ENCODE measurements around the gene SCAANT1.

SCAANT1 gene

DNA sequence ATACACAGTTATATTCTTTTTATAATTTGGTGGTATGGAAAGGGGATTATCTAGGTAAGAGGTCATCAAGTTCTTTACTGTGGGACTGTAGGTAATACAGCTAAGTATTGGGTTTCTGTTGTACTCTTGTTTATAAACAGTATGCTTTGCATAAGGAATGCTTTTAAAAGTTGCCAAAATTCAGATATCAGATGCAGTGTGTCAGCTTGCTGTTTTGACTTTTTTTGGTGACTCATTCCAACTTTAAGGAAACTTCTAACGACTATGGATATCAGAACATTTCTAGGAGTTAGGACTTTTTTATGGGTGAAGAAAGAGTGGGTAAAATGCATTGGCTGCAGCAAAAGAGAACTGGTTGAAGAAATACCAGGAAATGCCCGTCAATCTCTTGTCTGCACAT is 2.8 kb downstream of the SCAANT1 start:
- Histone ChIP-seq H3K9me3 (ENCODE audit: insufficient read depth, low read length) (no peaks in the 10 kb centered on the region), H3K27ac (ENCODE audit: low read length) (no peak overlapping the region), H3K79me2 (ENCODE audit: low read length) (peaks cover 15% of the 10 kb centered on the region), H3K27me3 (ENCODE audit: low read depth, low read length) (no peaks in the 10 kb centered on the region), H3K4me1 (ENCODE audit: low read length) (peaks cover 25% of the 10 kb centered on the region), H3K36me3 (replicated peaks; ENCODE audit: low read depth, low read length) (peaks cover 20% of the 10 kb centered on the region), H3K4me3 (ENCODE audit: low read length) (no peak overlapping the region), H4K20me1 (ENCODE audit: insufficient read depth, low read length) (peaks cover 19% of the 10 kb centered on the region; the same call in 1 of the 2 replicates), H3K4me2 (ENCODE audit: low read length) (no peak overlapping the region), H2AFZ (ENCODE audit: low read depth, low read length) (no peak overlapping the region), H3K9ac (ENCODE audit: low read length) (no peak overlapping the region)
- TF ChIP-seq, protein P1, sequence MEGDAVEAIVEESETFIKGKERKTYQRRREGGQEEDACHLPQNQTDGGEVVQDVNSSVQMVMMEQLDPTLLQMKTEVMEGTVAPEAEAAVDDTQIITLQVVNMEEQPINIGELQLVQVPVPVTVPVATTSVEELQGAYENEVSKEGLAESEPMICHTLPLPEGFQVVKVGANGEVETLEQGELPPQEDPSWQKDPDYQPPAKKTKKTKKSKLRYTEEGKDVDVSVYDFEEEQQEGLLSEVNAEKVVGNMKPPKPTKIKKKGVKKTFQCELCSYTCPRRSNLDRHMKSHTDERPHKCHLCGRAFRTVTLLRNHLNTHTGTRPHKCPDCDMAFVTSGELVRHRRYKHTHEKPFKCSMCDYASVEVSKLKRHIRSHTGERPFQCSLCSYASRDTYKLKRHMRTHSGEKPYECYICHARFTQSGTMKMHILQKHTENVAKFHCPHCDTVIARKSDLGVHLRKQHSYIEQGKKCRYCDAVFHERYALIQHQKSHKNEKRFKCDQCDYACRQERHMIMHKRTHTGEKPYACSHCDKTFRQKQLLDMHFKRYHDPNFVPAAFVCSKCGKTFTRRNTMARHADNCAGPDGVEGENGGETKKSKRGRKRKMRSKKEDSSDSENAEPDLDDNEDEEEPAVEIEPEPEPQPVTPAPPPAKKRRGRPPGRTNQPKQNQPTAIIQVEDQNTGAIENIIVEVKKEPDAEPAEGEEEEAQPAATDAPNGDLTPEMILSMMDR (IDR thresholded peaks at IDR 0.05; ENCODE audit: low read depth, low read length) = no peak
- no peak for TF ChIP-seq EZH2phosphoT487 (IDR thresholded peaks at IDR 0.05; ENCODE audit: low read depth)

DNA sequence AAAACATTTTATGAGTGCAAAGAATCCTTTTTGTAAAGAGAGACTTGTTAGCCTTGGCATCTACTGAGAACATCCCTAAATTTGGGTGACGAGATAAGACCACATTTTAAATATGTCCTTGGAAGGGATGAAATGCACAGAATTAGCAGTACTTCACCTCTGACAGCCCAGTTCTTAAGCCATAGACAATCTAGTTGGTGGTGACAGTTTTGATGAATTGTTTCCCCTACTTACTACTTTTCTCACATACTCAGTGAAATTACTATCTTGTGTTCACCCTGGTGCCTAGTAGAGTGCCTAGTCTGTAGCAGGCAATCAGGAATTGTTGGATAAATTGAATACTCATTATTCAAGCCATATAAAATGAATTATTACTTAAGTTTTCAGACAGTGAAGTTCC is 3.4 kb downstream of the SCAANT1 start:
- Histone ChIP-seq H3K9ac (ENCODE audit: low read length) (no peak overlapping the region), H3K4me3 (ENCODE audit: low read length) (no peak overlapping the region), H3K4me1 (ENCODE audit: low read length) (peaks cover 25% of the 10 kb centered on the region), H3K36me3 (replicated peaks; ENCODE audit: low read depth, low read length) (peaks cover 15% of the 10 kb centered on the region), H3K4me2 (ENCODE audit: low read length) (no peak overlapping the region), H3K79me2 (ENCODE audit: low read length) (peaks cover 15% of the 10 kb centered on the region), H3K27ac (ENCODE audit: low read length) (no peak overlapping the region), H3K27me3 (ENCODE audit: low read depth, low read length) (no peaks in the 10 kb centered on the region), H4K20me1 (ENCODE audit: insufficient read depth, low read length) (peaks cover 21% of the 10 kb centered on the region; the same call in 1 of the 2 replicates), H3K9me3 (ENCODE audit: insufficient read depth, low read length) (no peaks in the 10 kb centered on the region), H2AFZ (ENCODE audit: low read depth, low read length) (no peak overlapping the region)
- TF ChIP-seq, protein P1 (IDR thresholded peaks at IDR 0.05; ENCODE audit: low read depth, low read length) = no peak
- no peak for TF ChIP-seq EZH2phosphoT487 (IDR thresholded peaks at IDR 0.05; ENCODE audit: low read depth)

DNA sequence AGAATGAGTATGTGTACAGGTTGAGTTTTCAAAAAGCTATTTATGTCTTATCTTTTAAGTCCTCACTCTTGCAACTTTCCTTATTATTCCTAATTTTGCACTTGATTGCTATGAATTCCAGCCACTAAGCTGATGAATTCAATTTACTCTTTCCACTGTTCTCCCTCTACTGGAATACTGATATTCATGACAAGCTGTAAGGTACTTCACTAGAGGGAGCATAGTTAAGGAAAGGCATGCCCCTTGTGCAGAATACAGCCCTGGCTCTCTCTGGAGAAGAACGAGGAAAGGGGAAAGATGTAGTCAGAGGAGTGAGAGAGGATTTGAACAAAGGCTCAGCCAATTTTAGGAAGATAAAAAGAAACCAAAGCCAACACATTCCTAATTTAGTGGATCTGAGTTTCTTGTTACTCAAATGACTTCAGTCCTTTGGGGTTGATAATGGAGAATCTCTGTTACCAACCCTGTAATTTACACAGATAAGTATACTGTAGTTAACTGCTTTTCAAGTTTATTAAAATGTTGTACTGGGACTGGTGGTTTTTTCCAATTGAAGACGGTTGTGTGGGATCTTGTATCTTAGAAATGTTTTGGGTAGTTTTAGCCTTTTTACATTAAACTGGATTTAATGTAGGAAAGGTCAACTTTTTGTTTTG is 4.0 kb downstream of the SCAANT1 start:
- TF ChIP-seq, protein P1 (IDR thresholded peaks at IDR 0.05; ENCODE audit: low read depth, low read length) = no peak
- no peak for TF ChIP-seq EZH2phosphoT487 (IDR thresholded peaks at IDR 0.05; ENCODE audit: low read depth)
- H3K27ac ChIP-seq (ENCODE audit: low read length) = no peak overlapping the region
- H3K4me1 ChIP-seq (ENCODE audit: low read length) = peaks cover 20% of the 10 kb centered on the region
- H3K4me3 ChIP-seq (ENCODE audit: low read length) = no peak overlapping the region
- H3K27me3 ChIP-seq (ENCODE audit: low read depth, low read length) = no peaks in the 10 kb centered on the region
- no peaks in the 10 kb centered on the region for H3K9me3 ChIP-seq (ENCODE audit: insufficient read depth, low read length)
- no peak overlapping the region for H2AFZ ChIP-seq (ENCODE audit: low read depth, low read length)
- peaks cover 12% of the 10 kb centered on the region for H3K79me2 ChIP-seq (ENCODE audit: low read length)
- peaks cover 12% of the 10 kb centered on the region for H3K36me3 ChIP-seq (replicated peaks; ENCODE audit: low read depth, low read length)
- H4K20me1 ChIP-seq (ENCODE audit: insufficient read depth, low read length) = peaks cover 26% of the 10 kb centered on the region; the same call in 1 of the 2 replicates
- H3K4me2 ChIP-seq (ENCODE audit: low read length) = no peak overlapping the region
- H3K9ac ChIP-seq (ENCODE audit: low read length) = no peak overlapping the region

DNA sequence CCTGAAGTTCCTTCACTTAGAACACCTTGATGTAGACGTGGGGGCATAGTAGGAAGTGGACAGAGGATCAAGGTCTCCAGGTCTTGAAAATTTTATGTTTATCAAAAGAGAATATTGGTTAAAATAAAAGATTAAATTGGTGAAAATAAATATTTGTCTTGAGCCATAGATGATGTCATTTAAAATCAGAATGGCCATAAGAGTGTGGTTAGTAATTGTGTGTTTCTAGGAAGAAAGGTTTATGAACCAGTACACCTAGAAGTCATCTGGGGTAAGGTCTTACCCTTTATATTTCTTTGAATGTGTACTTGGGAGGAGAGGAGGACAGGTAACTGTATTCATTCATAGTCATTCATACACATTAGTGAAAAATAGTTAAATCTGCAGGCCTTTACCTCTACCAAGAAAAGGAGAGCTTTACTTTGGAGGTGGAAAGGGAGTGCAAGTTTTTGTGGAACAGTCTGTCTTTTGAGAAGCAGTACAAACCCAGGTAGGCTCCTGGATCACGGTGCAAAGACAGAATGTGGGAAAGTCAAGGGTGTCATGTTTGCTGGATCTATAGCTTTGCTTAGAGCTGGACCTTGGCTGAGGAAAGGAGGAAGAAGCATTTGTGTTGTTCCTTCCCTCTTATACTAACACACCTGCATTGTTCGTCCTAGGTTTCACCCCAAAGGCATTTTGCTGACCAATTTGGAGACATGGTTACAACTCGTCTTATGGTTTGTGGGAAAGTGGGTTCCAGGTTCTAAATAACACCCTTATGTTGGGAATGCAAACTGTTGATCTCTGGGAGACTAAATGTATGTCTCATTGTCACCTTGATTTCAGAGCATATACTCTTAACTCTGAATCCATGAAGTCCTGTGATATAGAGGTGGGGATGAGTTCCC is 6.2 kb downstream of the SCAANT1 start:
- Histone ChIP-seq H3K27ac (ENCODE audit: low read length) (no peak overlapping the region), H4K20me1 (ENCODE audit: insufficient read depth, low read length) (peaks cover 34% of the 10 kb centered on the region; the same call in 1 of the 2 replicates), H3K79me2 (ENCODE audit: low read length) (peaks cover 22% of the 10 kb centered on the region), H3K4me1 (ENCODE audit: low read length) (peaks cover 11% of the 10 kb centered on the region), H3K9ac (ENCODE audit: low read length) (no peak overlapping the region), H3K27me3 (ENCODE audit: low read depth, low read length) (no peaks in the 10 kb centered on the region), H2AFZ (ENCODE audit: low read depth, low read length) (no peak overlapping the region), H3K36me3 (replicated peaks; ENCODE audit: low read depth, low read length) (peaks cover 27% of the 10 kb centered on the region), H3K4me3 (ENCODE audit: low read length) (no peak overlapping the region), H3K9me3 (ENCODE audit: insufficient read depth, low read length) (no peaks in the 10 kb centered on the region), H3K4me2 (ENCODE audit: low read length) (no peak overlapping the region)
- TF ChIP-seq EZH2phosphoT487 (IDR thresholded peaks at IDR 0.05; ENCODE audit: low read depth) = no peak
- TF ChIP-seq, protein P1 (IDR thresholded peaks at IDR 0.05; ENCODE audit: low read depth, low read length) = no peak
